Duodenal mucosa (tissue), 2 donors: ENCODE measurements around the gene CSRP1.

Experiments
- H3K27ac ChIP-seq: one replicate; pipeline ENCODE4 v1.7.0; 2013; ENCODE audit warnings: low read depth, low read length
- H3K27me3 ChIP-seq, 2 donors: one replicate each; pipeline ENCODE4 v1.7.0; 2013; ENCODE audit warnings: low read length in 2 of 2, control low read depth in 1 of 2; ENCODE audit not compliant: insufficient read depth in 2 of 2, control insufficient read depth in 1 of 2
- H3K36me3 ChIP-seq, 2 donors: one replicate each; pipeline ENCODE4 v1.7.0; 2013; ENCODE audit warnings: low read length in 2 of 2, control low read depth in 1 of 2; ENCODE audit not compliant: insufficient read depth in 2 of 2, control insufficient read depth in 1 of 2
- H3K4me1 ChIP-seq, 2 donors: one replicate each; pipeline ENCODE4 v1.7.0; 2013; ENCODE audit warnings: low read length in 2 of 2, control low read depth in 1 of 2; ENCODE audit not compliant: insufficient read depth in 2 of 2, control insufficient read depth in 1 of 2
- H3K4me3 ChIP-seq, 2 donors: one replicate each; pipeline ENCODE4 v1.7.0; 2013; ENCODE audit warnings: low read length in 2 of 2, low read depth in 1 of 2
- H3K9ac ChIP-seq, 2 donors: one replicate each; pipeline ENCODE4 v1.7.0; 2013; ENCODE audit warnings: low read length in 2 of 2, low read depth in 1 of 2
- H3K9me3 ChIP-seq, 2 donors: one replicate each; pipeline ENCODE4 v1.7.0; 2013; ENCODE audit warnings: low read length in 2 of 2, control low read depth in 1 of 2; ENCODE audit not compliant: control insufficient read depth in 1 of 2

The CSRP1 gene

GRCh38 chr1:201436969-201437368 lies 70.0 kb downstream of the CSRP1 start:
- no peak overlapping the region for H3K9ac ChIP-seq
- H3K4me1 ChIP-seq, result peaks cover 0 to 4% of the 10 kb centered on the region in 2 donors
- no peak overlapping the region for H3K27ac ChIP-seq
- H3K4me3 ChIP-seq, result no peak overlapping the region
- H3K36me3 ChIP-seq, result no peaks in the 10 kb centered on the region
- peaks cover 0 to 4% of the 10 kb centered on the region in 2 donors for H3K27me3 ChIP-seq
- H3K9me3 ChIP-seq, result no peaks in the 10 kb centered on the region

- peaks cover 0 to 4% of the 10 kb centered on the region in 2 donors for H3K27me3 ChIP-seq
- no peaks in the 10 kb centered on the region for H3K9me3 ChIP-seq
- H3K4me1 ChIP-seq, result peaks cover 0 to 4% of the 10 kb centered on the region in 2 donors
- H3K9ac ChIP-seq, result no peak overlapping the region
- no peak overlapping the region for H3K27ac ChIP-seq
- H3K4me3 ChIP-seq, result no peak overlapping the region
- no peaks in the 10 kb centered on the region for H3K36me3 ChIP-seq
Observed at GRCh38 chr1:201436393-201436792, 70.5 kb downstream of the CSRP1 start.

- H3K4me1 ChIP-seq, result peaks cover 0 to 4% of the 10 kb centered on the region in 2 donors
- H3K9ac ChIP-seq, result no peak overlapping the region
- H3K9me3 ChIP-seq, result no peaks in the 10 kb centered on the region
- H3K27ac ChIP-seq, result no peak overlapping the region
- no peak overlapping the region for H3K4me3 ChIP-seq
- no peaks in the 10 kb centered on the region for H3K36me3 ChIP-seq
- H3K27me3 ChIP-seq, result peaks cover 0 to 4% of the 10 kb centered on the region in 2 donors
Observed at GRCh38 chr1:201434266-201434665, 72.7 kb downstream of the CSRP1 start.

- Histone ChIP-seq H3K27me3 (peaks cover 0 to 4% of the 10 kb centered on the region in 2 donors), H3K36me3 (no peaks in the 10 kb centered on the region), H3K4me3 (no peak overlapping the region), H3K27ac (no peak overlapping the region), H3K9me3 (no peaks in the 10 kb centered on the region), H3K4me1 (peaks cover 0 to 4% of the 10 kb centered on the region in 2 donors), H3K9ac (no peak overlapping the region)
Observed at GRCh38 chr1:201433609-201434008, 73.3 kb downstream of the CSRP1 start.
